Gastrocnemius medialis (tissue), 4 donors: ENCODE results near the gene SSBP2. TPM values are rescaled to one million over a fixed set of nuclear protein-coding genes. Genes with fewer than 3 reads are reported as not detected.

Experiments
- ATAC-seq, 2 donors: fragments of 150-250 bp; one replicate each; pipeline ENCODE4 v1.9.1; 2016
- DNase-seq, 2 donors: peaks; one replicate each; pipeline ENCODE4 v3.0.0-alpha.2; 2019
- H3K27ac ChIP-seq, 4 donors: fragments of 200-600 bp; sonication (generic); 1 replicate in 1 of 4; 2 replicates in 3 of 4; pipeline ENCODE4 v1.5.1; 2016 to 2018; ENCODE audit warnings: mild to moderate bottlenecking in 2 of 4, moderate library complexity in 1 of 4
- H3K27me3 ChIP-seq, 3 donors: fragments of 200-600 bp; sonication (generic) in 2 of 3; 1 replicate in 1 of 3; 2 replicates in 2 of 3; pipeline versions ENCODE4 v1.5.1 to v1.6.0; 2016 to 2019; ENCODE audit warnings: mild to moderate bottlenecking in 1 of 3, moderate library complexity in 1 of 3
- H3K36me3 ChIP-seq, 2 donors: fragments of 200-600 bp; sonication (generic) in 1 of 2; one replicate each; pipeline ENCODE4 v1.5.1; 2017 to 2018
- H3K4me1 ChIP-seq, 2 donors: fragments of 200-600 bp; sonication (generic) in 1 of 2; one replicate each; pipeline ENCODE4 v1.5.1; 2016 to 2017; ENCODE audit warnings: mild to moderate bottlenecking in 2 of 2
- H3K4me3 ChIP-seq, 4 donors: fragments of 200-600 bp; sonication (generic) in 3 of 4; 1 replicate in 1 of 4; 2 replicates in 3 of 4; pipeline ENCODE4 v1.5.1; 2016 to 2019; ENCODE audit warnings: mild to moderate bottlenecking in 2 of 4
- H3K9me3 ChIP-seq, 3 donors: fragments of 200-600 bp; sonication (generic) in 2 of 3; 1 replicate in 1 of 3; 2 replicates in 2 of 3; pipeline ENCODE4 v1.5.1; 2016 to 2019
- POLR2A ChIP-seq, 2 donors: fragments of 450-650 bp; IDR thresholded peaks; one replicate each; pipeline ENCODE4 v1.6.1; 2017; ENCODE audit warnings: antibody characterized with exemption in 2 of 2, mild to moderate bottlenecking in 2 of 2, moderate library complexity in 2 of 2
- in situ Hi-C, 4 donors: fragments of 200-750 bp; cut with MboI; loops; one replicate each; pipeline versions ENCODE4 v1.15.0 to v1.8.0; 2017; ENCODE audit warnings: low sequenced_read_pairs in 4 of 4
- intact Hi-C: fragments of 100-400 bp; cut with DNase I; formaldehyde crosslinking; loops from one replicate; pipeline ENCODE4 v1.15.1; 2023; ENCODE audit warnings: low total_unique reads
- total RNA-seq, 4 donors: library from RNA; depleted of rRNA; stranded (reverse); fragments of >200 nt; gene quantifications; one replicate each; pipeline versions ENCODE4 v1.1.0 to v1.2.3, GENCODE V29; 2016
- TF ChIP-seq, protein P1 (sequence below), 5 experiments: fragments of 450-650 bp in 3 of 5; fragments of 200-600 bp in 2 of 5; sonication (generic) in 2 of 5; IDR thresholded peaks in 4 of 5; conservative IDR thresholded peaks in 1 of 5; 1 replicate in 4 of 5; 2 replicates in 1 of 5; pipeline ENCODE4 v1.5.1; 2016 to 2019; ENCODE audit warnings: antibody characterized with exemption in 5 of 5, mild to moderate bottlenecking in 3 of 5, moderate library complexity in 3 of 5

Gene SSBP2
- total RNA-seq, 4 donors from 2014 or later = 30.4 to 66.5 (median 40.5) TPM

DNA sequence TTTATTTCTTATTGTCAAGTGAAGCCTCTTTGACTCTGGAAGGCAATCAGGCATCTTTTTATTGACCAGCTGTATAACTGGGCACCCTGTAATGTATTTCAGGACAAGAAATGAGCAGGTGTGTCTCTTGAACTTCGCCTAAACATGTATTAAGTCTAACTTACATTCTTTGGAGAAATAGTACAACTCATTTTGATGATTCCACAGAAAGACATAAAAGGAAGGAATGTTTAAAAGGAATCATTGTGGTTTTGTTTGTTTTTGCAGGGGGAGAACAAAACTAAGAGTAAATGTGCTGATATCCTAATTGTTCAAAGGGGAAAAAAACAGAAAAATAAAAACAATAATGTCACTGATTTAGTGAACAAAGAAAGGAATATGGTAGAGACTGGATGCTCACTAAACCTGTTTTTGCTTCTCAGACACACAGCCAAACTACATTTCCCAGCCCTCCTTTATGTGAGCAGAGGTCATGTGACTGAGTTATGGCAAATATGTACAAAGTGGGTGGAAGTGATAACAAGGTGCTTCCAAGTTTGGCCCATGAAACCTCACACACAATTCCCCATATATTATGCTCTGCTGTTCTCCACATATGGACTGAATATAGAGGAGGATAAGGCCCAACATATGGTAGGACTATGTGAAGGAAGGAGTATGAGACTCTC is 206.4 kb downstream of the SSBP2 start:
- no peaks in the 10 kb centered on the region for H3K36me3 ChIP-seq
- no peaks in the 10 kb centered on the region for H3K9me3 ChIP-seq
- no peak overlapping the region for H3K27ac ChIP-seq
- intact Hi-C loops (no loop called here), in situ Hi-C loops (no loop called here)
- H3K4me1 ChIP-seq = no peaks in the 10 kb centered on the region
- ATAC-seq = no peak
- H3K4me3 ChIP-seq = no peak overlapping the region
- TF ChIP-seq, protein P1, sequence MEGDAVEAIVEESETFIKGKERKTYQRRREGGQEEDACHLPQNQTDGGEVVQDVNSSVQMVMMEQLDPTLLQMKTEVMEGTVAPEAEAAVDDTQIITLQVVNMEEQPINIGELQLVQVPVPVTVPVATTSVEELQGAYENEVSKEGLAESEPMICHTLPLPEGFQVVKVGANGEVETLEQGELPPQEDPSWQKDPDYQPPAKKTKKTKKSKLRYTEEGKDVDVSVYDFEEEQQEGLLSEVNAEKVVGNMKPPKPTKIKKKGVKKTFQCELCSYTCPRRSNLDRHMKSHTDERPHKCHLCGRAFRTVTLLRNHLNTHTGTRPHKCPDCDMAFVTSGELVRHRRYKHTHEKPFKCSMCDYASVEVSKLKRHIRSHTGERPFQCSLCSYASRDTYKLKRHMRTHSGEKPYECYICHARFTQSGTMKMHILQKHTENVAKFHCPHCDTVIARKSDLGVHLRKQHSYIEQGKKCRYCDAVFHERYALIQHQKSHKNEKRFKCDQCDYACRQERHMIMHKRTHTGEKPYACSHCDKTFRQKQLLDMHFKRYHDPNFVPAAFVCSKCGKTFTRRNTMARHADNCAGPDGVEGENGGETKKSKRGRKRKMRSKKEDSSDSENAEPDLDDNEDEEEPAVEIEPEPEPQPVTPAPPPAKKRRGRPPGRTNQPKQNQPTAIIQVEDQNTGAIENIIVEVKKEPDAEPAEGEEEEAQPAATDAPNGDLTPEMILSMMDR (IDR thresholded peaks at IDR 0.05 in 4 of 5, conservative IDR thresholded peaks at IDR 0.05 in 1 of 5) = no peak
- no peak for TF ChIP-seq POLR2A (IDR thresholded peaks at IDR 0.05)
- H3K27me3 ChIP-seq = no peaks in the 10 kb centered on the region
- DNase-seq = no peak

DNA sequence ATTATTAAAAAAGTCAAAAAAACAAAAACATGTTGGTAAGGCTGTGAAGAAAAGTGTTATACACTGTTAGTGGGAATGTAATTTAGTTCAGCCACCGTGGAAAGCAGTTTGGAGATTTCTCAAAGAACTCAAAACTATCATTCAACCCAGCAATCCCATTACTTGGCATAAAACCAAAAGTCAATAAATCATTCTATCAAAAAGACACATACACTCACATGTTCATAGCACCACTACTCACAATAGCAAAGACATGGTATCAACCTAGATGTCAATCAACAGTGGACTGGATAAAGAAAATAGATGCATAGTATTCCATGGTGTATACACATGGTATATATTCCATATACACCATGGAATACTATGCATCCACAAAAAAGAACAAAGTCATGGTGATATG is 208.7 kb downstream of the SSBP2 start:
- Histone ChIP-seq H3K36me3 (no peaks in the 10 kb centered on the region), H3K4me1 (no peaks in the 10 kb centered on the region), H3K9me3 (no peaks in the 10 kb centered on the region), H3K27me3 (no peaks in the 10 kb centered on the region), H3K27ac (no peak overlapping the region), H3K4me3 (no peak overlapping the region)
- intact Hi-C loops = no loop called here
- in situ Hi-C loops = no loop called here
- no peak for TF ChIP-seq POLR2A (IDR thresholded peaks at IDR 0.05)
- TF ChIP-seq, protein P1 (IDR thresholded peaks at IDR 0.05 in 4 of 5, conservative IDR thresholded peaks at IDR 0.05 in 1 of 5) = no peak
- ATAC-seq (no peak), DNase-seq (no peak)

DNA sequence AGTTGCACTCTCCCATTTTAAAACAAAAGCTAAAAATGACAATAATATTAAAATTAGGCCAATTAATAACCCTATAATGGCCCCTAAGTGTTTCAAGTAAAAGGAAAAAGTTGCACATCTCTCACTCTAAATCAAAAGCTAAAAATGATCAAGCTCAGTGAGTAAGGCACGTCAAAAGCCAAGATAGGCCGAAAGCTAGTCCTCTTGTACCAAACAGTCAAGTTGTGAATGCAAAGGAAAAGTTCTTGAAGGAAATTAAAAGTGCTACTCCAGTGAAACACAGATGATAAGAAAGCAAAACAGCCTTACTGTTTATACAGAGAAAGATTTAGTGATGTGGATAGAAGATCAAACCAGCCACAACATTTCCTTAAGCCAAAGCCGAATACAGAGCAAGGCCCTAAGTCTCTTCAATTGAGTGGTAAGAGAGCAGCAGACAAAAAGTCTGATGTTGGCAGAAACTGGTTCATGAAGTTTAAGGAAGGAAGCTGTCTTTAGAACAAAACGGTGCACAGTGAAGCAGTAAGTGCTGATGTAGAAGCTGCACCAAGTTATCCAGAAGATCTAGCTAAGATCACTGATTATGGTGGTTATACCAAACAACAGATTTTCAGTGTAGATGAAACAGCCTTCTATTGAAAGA is 212.9 kb downstream of the SSBP2 start:
- intact Hi-C loops (no loop called here), in situ Hi-C loops (no loop called here)
- TF ChIP-seq, protein P1 (IDR thresholded peaks at IDR 0.05 in 4 of 5, conservative IDR thresholded peaks at IDR 0.05 in 1 of 5) = no peak
- no peak for TF ChIP-seq POLR2A (IDR thresholded peaks at IDR 0.05)
- no peak for DNase-seq
- H3K4me1 ChIP-seq = peaks cover 8 to 14% of the 10 kb centered on the region in 2 donors
- no peak overlapping the region for H3K4me3 ChIP-seq
- H3K27me3 ChIP-seq = no peaks in the 10 kb centered on the region
- no peak overlapping the region for H3K27ac ChIP-seq
- no peaks in the 10 kb centered on the region for H3K36me3 ChIP-seq
- ATAC-seq = no peak
- H3K9me3 ChIP-seq = no peaks in the 10 kb centered on the region

DNA sequence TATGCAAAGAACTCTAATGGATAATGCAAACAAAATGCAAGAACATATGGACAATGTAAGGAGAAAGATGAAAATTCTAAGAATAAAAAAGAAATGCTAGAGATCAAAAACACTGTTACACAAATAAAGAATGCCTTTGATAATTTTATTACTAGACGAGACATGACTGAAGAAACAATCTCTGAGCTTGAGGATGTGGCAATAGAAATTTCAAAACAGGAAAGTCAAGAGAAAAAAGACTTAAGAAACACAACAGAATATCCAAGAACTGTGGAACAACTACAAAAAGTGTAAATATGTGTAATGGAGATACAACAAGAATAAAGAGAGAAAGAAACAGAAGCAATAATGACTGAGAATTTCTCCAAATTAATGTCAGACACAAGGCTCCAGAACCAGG is 216.5 kb downstream of the SSBP2 start:
- DNase-seq (no peak), ATAC-seq (no peak)
- H3K27me3 ChIP-seq = no peaks in the 10 kb centered on the region
- TF ChIP-seq, protein P1 (IDR thresholded peaks at IDR 0.05 in 4 of 5, conservative IDR thresholded peaks at IDR 0.05 in 1 of 5) = no peak
- TF ChIP-seq POLR2A (IDR thresholded peaks at IDR 0.05) = no peak
- H3K9me3 ChIP-seq = no peaks in the 10 kb centered on the region
- H3K4me3 ChIP-seq = no peak overlapping the region
- in situ Hi-C loops = no loop called here
- intact Hi-C loops = no loop called here
- no peaks in the 10 kb centered on the region for H3K36me3 ChIP-seq
- H3K27ac ChIP-seq = no peak overlapping the region
- peaks cover 8 to 14% of the 10 kb centered on the region in 2 donors for H3K4me1 ChIP-seq
